Measurements from ENCODE around the gene SSMEM1. TPM values are rescaled to one million over a fixed set of nuclear protein-coding genes. Genes with fewer than 3 reads are reported as not detected.
"Not testable (repeated sequence)": the region's sequence is repeated elsewhere in the genome, so short reads cannot be mapped to it uniquely, and the experiment has no call there.

SSMEM1 gene
- total RNA-seq, 2 experiments from 2014 or later = not detected

GRCh38 chr7:130218806-130219620, 11.4 kb downstream of the SSMEM1 start:
- DNase-seq = no peak

GRCh38 chr7:130219871-130220270, 12.2 kb downstream of the SSMEM1 start:
- POLR2A ChIA-PET = no interaction called here
- Mint-ChIP-seq H3K27ac (no peak overlapping the region), H3K4me3 (no peak overlapping the region), H3K9me3 (no peaks in the 10 kb centered on the region), H3K36me3 (ENCODE audit: low read depth) (no peaks in the 10 kb centered on the region), H3K27me3 (no peaks in the 10 kb centered on the region), H3K4me1 (peaks cover 7% of the 10 kb centered on the region)
- no peak for DNase-seq
- CTCF ChIA-PET = no interaction called here

More at GRCh38 chr7:130218806-130219620, 11.4 kb downstream of the SSMEM1 start:
- no peak overlapping the region for H3K4me3 Mint-ChIP-seq
- no peaks in the 10 kb centered on the region for H3K27me3 Mint-ChIP-seq
- H3K4me1 Mint-ChIP-seq = peaks cover 5% of the 10 kb centered on the region
- ChIA-PET POLR2A (interaction anchor here (0.5 kb wide), 1 partner anchor 14 kb away, joined by 3 read pairs; the partner anchor contains the start of gene TMEM209), CTCF (interaction anchor here (0.6 kb wide), 1 partner anchor 529 kb away, joined by 3 read pairs; no protein-coding TSS in a partner anchor)
- no peak overlapping the region for H3K27ac Mint-ChIP-seq
- H3K9me3 Mint-ChIP-seq = no peaks in the 10 kb centered on the region
- H3K36me3 Mint-ChIP-seq (ENCODE audit: low read depth) = no peaks in the 10 kb centered on the region

DNA sequence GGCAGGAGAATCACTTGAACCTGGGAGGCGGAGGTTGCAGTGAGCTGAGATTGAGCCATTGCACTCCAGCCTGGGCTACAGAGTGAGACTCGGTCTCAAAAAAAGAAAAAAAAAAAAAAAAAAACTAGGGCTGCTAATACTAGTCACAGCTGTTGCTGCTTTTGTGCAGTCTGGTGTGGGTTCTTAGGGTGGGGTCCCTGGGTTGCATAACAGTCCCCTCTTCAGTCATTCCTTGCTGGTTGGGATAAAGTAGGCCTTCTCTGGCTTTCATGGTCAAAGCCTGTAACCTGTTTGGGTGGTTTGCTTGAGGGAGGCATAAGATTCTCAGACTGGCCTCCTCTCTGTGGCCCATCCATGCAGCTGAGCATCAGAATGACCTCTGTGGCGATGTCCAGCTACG, 14.1 kb downstream of the SSMEM1 start:
- CTCF ChIA-PET = interaction anchor here (0.6 kb wide), 1 partner anchor 71 kb away, joined by 4 read pairs; no protein-coding TSS in a partner anchor
- H3K27me3 Mint-ChIP-seq = no peaks in the 10 kb centered on the region
- H3K36me3 Mint-ChIP-seq (ENCODE audit: low read depth) = no peaks in the 10 kb centered on the region
- POLR2A ChIA-PET = no interaction called here
- H3K27ac Mint-ChIP-seq = no peak overlapping the region
- DNase-seq = no peak
- no peaks in the 10 kb centered on the region for H3K9me3 Mint-ChIP-seq
- peaks cover 7% of the 10 kb centered on the region for H3K4me1 Mint-ChIP-seq
- no peak overlapping the region for H3K4me3 Mint-ChIP-seq

DNA sequence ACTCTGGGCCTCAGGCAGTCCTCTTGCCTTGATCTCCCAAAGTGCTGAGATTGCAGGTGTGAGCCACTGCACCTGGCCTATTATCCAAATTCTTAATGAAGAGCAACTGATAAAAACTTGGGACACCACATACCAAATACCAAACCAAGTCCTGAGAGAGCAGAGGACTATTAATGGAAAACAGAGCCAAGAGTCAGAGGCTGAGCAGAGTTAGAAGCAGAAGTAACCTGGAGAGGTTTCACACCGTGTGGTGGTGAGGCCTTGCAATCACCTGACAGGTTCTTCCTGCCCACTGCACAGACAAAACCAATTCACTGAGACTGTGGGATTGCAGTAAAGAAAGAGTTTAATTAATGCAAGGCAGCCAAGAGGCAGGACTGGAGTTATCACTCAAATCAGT, 16.0 kb downstream of the SSMEM1 start:
- ChIA-PET CTCF (interaction anchor here (0.6 kb wide), 1 partner anchor 51 kb away, joined by 3 read pairs; no protein-coding TSS in a partner anchor), POLR2A (no interaction called here)
- H3K27me3 Mint-ChIP-seq = no peaks in the 10 kb centered on the region
- no peaks in the 10 kb centered on the region for H3K36me3 Mint-ChIP-seq (ENCODE audit: low read depth)
- H3K9me3 Mint-ChIP-seq = no peaks in the 10 kb centered on the region
- DNase-seq = no peak
- H3K4me3 Mint-ChIP-seq = no peak overlapping the region
- H3K27ac Mint-ChIP-seq = no peak overlapping the region
- H3K4me1 Mint-ChIP-seq = peaks cover 7% of the 10 kb centered on the region

DNA sequence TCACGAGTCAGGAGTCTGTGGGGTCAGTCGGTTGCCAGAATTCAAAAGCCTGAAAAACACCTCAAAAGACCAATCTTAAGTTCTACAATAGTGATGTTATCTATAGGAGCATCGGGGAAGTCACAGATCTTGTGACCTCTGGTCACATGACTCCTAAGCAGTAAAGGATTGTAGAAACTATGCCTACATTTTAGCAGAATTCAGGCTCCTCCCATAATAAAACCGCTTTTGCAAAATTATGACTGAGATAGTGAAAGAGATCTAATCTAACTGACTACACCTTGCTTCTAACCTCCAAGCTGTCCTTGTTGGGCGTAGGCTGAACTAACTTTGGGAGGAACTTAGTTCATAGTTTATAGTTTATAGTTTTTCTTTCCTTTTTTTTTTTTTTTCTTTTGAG, 16.6 kb downstream of the SSMEM1 start:
- no peaks in the 10 kb centered on the region for H3K27me3 Mint-ChIP-seq
- ChIA-PET CTCF (no interaction called here), POLR2A (no interaction called here)
- H3K27ac Mint-ChIP-seq = no peak overlapping the region
- DNase-seq = no peak
- H3K36me3 Mint-ChIP-seq (ENCODE audit: low read depth) = no peaks in the 10 kb centered on the region
- H3K9me3 Mint-ChIP-seq = no peaks in the 10 kb centered on the region
- peaks cover 7% of the 10 kb centered on the region for H3K4me1 Mint-ChIP-seq
- no peak overlapping the region for H3K4me3 Mint-ChIP-seq

- H3K27ac Mint-ChIP-seq; H3K4me1 Mint-ChIP-seq; H3K4me3 Mint-ChIP-seq; DNase-seq; H3K27me3 Mint-ChIP-seq; H3K36me3 Mint-ChIP-seq (ENCODE audit: low read depth); POLR2A ChIA-PET; H3K9me3 Mint-ChIP-seq; CTCF ChIA-PET: not testable (repeated sequence)
Observed at GRCh38 chr7:130224923-130225322, 17.3 kb downstream of the SSMEM1 start.

GRCh38 chr7:130226333-130226732, 18.7 kb downstream of the SSMEM1 start:
- ChIA-PET POLR2A (no interaction called here), CTCF (interaction anchor here (0.8 kb wide), 1 partner anchor 30 kb away, joined by 3 read pairs; no protein-coding TSS in a partner anchor)
- Mint-ChIP-seq H3K4me3 (no peak overlapping the region), H3K4me1 (peaks cover 7% of the 10 kb centered on the region), H3K36me3 (ENCODE audit: low read depth) (no peaks in the 10 kb centered on the region), H3K27me3 (no peaks in the 10 kb centered on the region), H3K27ac (no peak overlapping the region), H3K9me3 (no peaks in the 10 kb centered on the region)
- no peak for DNase-seq

GRCh38 chr7:130227883-130228575, 20.4 kb downstream of the SSMEM1 start:
- Mint-ChIP-seq H3K36me3 (ENCODE audit: low read depth) (no peaks in the 10 kb centered on the region), H3K27ac (no peak overlapping the region), H3K27me3 (no peaks in the 10 kb centered on the region), H3K4me3 (no peak overlapping the region), H3K9me3 (no peaks in the 10 kb centered on the region), H3K4me1 (peaks cover 7% of the 10 kb centered on the region)
- CTCF ChIA-PET = interaction anchor here (1.1 kb wide), 2 partner anchors 8 to 36 kb away, joined by 3 to 4 read pairs; no protein-coding TSS in a partner anchor
- DNase-seq = no peak
- POLR2A ChIA-PET = no interaction called here

DNA sequence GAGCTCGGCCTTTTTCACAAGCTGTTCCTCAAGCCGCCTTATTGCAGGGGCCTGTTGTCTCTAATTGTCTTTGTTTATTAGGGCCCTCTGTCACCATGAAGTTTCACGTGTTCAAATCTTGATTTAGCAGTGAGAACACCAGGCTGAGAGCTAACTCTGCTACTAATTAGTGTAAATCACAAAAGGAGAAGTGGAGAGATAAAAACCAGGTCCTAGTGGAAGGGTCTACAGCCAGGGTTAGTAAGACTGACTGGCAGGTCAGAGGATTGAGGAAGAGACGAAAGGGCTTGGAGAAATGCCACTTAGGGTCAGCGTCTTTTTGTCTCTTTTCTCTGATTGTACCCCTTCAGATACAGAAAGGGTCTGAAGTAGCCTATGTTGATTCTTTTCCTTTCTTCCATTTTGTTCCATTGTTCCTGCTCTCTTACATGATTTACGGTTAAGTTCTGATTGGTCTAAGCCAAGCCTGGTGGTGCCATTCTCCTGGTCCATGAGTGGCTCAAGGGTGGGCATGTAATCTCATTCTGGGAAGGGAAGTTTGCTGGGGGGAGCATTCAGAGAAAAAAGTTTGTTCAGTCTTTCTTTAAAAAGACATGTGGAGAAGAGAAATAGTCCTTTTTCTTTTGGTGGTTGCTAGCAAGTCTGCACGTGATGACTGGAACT, 21.3 kb downstream of the SSMEM1 start:
- H3K27me3 Mint-ChIP-seq = no peaks in the 10 kb centered on the region
- ChIA-PET CTCF (interaction anchor here (1.1 kb wide), 2 partner anchors 8 to 37 kb away, joined by 3 to 4 read pairs; no protein-coding TSS in a partner anchor), POLR2A (no interaction called here)
- H3K36me3 Mint-ChIP-seq (ENCODE audit: low read depth) = no peaks in the 10 kb centered on the region
- H3K4me3 Mint-ChIP-seq = no peak overlapping the region
- peaks cover 3% of the 10 kb centered on the region for H3K4me1 Mint-ChIP-seq
- H3K27ac Mint-ChIP-seq = no peak overlapping the region
- no peak for DNase-seq
- H3K9me3 Mint-ChIP-seq = no peaks in the 10 kb centered on the region

- H3K4me3 Mint-ChIP-seq; H3K27ac Mint-ChIP-seq; DNase-seq; POLR2A ChIA-PET; CTCF ChIA-PET; H3K9me3 Mint-ChIP-seq; H3K36me3 Mint-ChIP-seq (ENCODE audit: low read depth); H3K27me3 Mint-ChIP-seq; H3K4me1 Mint-ChIP-seq: not testable (repeated sequence)
Observed at GRCh38 chr7:130229981-130230380, 22.3 kb downstream of the SSMEM1 start.

DNA sequence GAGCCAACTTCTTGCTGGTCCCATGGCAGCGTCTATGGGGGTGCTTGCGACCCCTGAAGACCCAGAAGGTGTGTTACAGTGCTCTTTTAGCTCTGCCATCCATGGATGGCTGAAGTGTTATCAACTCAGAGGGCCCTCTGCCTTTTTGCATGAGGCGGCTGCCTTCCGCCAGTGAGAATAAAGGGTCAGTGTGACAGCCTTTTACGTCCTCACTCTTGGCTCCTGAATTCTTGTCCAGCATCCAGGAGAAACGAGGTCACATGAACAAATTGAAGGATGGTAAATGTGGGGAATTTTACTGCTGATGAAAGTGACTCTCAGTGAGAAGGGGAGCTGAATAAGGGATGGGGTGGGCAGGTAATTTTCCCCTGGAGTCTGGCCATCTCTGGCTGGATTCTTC, 24.1 kb downstream of the SSMEM1 start:
- H3K4me3 Mint-ChIP-seq = no peak overlapping the region
- H3K27ac Mint-ChIP-seq = no peak overlapping the region
- peaks cover 3% of the 10 kb centered on the region for H3K27me3 Mint-ChIP-seq
- H3K9me3 Mint-ChIP-seq = no peaks in the 10 kb centered on the region
- no peak for DNase-seq
- no peaks in the 10 kb centered on the region for H3K36me3 Mint-ChIP-seq (ENCODE audit: low read depth)
- no peaks in the 10 kb centered on the region for H3K4me1 Mint-ChIP-seq
- ChIA-PET POLR2A (no interaction called here), CTCF (no interaction called here)

DNA sequence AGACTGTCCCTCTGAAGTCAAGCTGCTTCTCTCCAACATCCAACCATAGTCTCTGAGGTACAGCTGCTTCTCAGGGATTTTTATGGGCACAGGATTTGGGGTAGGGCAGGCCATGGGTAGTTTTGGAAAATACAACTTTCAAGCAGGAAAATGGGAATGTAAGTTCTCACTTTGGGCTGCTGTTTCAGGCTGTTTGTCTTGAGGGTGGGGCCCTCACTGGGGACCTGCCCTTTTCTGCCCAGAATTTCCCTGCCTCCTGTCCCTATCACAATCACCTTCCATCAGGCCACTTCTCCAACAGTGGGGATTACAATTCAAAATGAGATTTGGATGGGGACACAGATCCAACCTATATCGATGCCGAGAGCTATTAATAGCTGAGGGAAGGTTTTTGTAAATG, 24.5 kb downstream of the SSMEM1 start:
- H3K27ac Mint-ChIP-seq = no peak overlapping the region
- no peak for DNase-seq
- POLR2A ChIA-PET = no interaction called here
- no peaks in the 10 kb centered on the region for H3K4me1 Mint-ChIP-seq
- no peaks in the 10 kb centered on the region for H3K9me3 Mint-ChIP-seq
- no peak overlapping the region for H3K4me3 Mint-ChIP-seq
- CTCF ChIA-PET = no interaction called here
- peaks cover 4% of the 10 kb centered on the region for H3K27me3 Mint-ChIP-seq
- no peaks in the 10 kb centered on the region for H3K36me3 Mint-ChIP-seq (ENCODE audit: low read depth)

DNA sequence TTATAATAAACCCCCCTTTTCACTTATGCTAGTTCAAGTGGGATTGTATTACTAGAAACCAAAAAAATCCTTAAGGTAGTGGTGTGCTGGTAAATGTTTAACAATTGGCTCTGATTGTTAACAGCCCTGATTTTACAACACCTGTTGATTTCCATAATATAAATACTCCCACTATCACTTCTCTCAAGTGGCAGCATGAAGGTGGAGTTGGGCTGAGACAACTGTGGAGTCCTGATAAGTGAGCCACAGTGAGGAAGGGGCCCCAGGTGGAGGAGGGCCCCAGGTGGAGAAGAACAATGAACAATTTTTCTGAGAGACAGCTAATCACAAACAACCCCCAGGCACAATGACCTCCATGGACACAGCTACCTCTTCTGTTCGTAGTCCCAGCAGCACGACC, 26.4 kb downstream of the SSMEM1 start:
- Mint-ChIP-seq H3K27ac (no peak overlapping the region), H3K9me3 (no peaks in the 10 kb centered on the region), H3K4me1 (no peaks in the 10 kb centered on the region), H3K4me3 (no peak overlapping the region), H3K36me3 (ENCODE audit: low read depth) (no peaks in the 10 kb centered on the region), H3K27me3 (peaks cover 5% of the 10 kb centered on the region)
- no peak for DNase-seq
- POLR2A ChIA-PET = no interaction called here
- CTCF ChIA-PET = no interaction called here
